Raji (cell line): ENCODE measurements around the gene GRIN1.

Experiments
- POLR2A ChIP-seq: IDR thresholded peaks from 2 replicates; pipeline ENCODE4 v1.6.1; 2011; ENCODE audit warnings: low read depth, low read length, control low read depth; ENCODE audit not compliant: insufficient read depth

GRIN1 gene

DNA sequence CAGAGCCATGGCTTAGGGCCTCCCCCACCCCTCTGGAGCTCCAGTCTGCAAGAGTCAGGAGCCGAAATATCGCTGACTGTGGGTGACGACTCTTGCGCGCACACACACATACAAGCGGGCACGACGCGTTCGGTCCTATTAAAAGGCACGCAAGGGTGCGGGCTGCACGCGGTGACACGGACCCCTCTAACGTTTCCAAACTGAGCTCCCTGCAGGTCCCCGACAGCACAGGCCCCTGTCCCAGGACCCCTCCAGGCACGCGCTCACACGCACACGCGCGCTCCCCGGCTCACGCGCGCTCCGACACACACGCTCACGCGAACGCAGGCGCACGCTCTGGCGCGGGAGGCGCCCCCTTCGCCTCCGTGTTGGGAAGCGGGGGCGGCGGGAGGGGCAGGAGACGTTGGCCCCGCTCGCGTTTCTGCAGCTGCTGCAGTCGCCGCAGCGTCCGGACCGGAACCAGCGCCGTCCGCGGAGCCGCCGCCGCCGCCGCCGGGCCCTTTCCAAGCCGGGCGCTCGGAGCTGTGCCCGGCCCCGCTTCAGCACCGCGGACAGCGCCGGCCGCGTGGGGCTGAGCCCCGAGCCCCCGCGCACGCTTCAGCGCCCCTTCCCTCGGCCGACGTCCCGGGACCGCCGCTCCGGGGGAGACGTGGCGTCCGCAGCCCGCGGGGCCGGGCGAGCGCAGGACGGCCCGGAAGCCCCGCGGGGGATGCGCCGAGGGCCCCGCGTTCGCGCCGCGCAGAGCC is at the start of gene GRIN1:
Gene GRIN1, plus strand, starts transcription at position 433 of the 746 bp plus-strand sequence. CDS start 333 bp downstream, outside the sequence.
- TF ChIP-seq POLR2A, result no peak

DNA sequence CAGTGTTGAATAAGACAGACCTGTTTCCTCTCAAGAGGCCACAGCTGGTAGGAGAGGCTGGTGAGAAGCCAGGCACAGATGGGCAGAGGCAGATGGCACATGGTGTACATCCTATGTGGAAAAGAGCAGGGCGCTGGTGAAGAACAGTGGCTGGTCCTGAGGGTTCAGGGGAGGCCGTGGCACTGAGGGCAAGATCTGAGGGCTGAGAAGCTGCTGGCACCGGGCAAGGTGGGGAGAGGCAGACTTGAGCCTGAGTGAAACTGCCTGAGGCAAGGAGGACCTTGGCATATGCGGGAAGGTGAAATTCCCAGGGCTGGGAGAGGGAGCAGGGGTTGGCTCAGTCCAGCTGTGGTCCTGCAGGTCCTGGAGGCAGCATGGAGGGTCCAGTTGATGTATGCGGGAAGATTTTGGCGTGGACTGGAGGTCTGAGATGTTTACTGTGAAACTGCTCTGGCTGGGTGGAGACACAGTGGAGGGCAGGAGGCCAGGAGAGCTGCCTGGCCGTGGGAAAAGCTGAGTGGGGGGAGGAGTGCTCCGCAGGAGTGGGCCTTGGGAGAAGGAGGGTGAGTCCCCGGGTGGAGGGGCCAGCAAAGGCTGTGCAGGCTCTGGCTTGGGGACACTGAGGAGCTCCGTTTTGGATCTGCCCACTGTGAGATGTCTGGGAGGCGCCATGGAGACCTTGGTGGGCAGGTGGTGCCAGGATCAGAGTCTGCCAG is 49.6 kb upstream of the GRIN1 start:
- no peak for TF ChIP-seq POLR2A

DNA sequence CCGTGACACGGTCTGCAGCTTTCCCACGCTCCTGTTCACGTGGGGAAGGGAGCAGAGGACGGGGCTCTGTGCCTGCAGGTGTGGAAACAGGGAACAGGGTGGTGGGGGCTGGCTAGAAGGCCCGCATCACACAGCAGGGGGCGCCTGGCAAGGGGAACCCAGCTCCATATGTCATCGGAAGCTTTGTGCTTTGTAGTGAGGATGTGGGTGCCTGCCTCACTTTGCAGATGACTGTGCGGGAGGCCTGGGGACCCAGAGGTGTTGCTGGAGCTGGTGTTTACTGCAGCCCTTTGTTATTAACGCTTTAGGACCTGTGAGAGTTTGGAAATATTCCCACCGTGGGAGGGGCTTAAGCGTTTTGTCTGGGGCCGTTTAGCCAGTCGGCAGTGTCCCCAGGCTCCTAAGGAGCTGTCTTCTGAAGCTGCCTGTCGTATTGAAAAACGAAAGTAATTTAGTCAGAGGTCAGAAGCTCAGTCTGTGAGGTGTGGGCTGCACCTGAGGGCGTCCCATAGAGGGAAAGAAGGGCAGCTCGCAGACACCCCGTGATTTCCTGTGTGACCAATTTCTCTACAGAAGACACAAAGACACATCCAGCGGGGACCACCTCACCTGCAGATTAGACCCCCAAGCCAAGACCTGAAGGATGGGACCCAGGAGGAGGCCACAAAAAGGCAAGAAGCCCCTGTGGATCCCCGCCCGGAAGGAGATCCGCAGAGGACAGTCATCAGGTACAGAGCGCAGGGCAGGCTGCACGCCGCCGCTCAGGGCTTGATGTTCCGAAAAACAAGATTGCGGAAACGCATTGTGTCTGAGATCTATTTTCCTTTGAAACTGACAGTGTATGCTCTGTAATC is 43.1 kb upstream of the GRIN1 start:
- TF ChIP-seq POLR2A, result no peak

DNA sequence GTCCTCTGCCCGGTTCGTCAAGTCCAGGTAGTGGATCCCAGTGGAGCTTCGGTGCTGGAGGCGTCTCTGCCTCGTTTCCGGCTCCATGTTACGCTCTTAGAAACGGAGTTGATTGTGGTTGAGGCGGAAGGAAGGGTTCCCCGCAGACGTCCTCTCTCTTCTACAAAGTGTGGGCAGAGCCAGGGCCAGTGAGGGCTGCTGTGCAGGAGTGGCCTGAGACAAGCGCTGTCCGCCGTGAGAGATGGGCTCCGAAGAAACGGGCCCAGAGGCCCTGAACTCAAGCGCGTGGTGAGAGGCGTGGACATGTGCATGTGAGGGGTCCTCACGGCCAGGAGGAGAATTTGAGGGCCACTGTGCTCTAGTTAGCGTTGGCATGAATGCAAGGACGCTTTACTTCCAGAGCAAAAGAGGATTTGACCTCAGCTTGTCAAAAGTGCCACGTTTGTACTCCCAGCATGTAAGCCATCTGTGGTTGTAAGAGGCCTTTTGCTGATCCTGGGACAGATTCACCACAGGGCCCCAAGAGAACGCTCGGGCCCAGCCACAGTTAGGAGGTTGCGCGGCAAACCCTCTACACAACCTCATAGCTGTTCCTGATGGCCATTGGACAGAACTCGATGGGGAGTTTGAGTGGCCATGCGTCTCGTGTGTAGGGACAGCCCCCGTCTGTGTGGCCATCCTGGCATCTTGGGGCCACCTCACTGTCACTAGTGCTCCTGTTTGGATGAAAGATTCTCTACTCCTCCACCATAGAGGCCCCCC is 42.0 kb upstream of the GRIN1 start:
- no peak for TF ChIP-seq POLR2A

DNA sequence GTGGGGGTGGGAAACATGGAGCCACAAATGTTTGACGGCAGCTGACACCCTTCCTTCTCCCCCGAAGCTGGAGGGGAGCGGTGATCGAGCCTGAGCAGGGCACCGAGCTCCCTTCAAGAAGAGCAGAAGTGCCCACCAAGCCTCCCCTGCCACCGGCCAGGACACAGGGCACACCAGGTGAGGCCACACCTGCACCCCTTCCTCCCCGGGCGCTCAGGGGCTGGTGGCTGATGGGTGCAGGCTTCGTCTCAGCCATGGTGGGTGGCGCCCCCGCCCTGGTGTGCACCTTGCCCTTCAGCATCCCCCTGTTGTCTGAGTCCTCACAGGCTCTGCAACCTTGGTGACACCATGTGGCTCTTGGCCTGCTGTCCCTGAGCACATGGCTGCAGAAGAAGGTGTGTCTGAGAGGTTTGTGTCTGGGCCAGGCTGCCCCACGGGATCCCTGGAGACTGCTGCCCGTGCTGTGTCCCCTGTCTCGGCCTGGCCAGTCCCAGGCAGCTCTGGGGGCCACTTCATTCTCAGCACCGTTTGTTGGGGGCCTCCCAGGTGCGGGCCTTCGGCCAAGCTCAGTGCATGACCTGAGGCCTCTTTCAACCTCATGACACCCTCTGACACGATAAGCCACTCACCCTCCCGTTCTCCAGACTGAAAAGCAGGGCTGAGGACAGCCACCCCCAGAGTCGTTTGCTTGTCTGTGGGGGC is 41.0 kb upstream of the GRIN1 start:
- no peak for TF ChIP-seq POLR2A

DNA sequence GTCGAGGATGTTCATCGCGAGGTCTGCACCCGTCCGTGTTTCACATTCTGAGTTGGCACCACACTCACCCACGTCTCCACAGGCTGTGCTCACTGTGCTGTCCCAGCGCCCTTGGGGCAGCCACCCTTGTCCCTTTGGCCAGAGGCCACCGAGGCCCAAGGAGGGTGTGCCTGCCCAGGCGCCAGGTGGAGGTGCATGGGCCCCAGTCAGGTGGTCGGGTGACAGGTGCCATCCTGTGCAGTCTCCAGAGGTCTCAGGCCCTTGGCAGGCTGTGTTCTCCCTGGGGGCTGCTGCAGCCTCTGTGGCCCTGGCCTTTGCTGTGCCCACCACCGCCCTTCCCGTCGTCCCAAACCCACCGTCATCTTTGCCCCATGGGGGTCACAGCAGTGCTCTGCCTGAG is 39.7 kb upstream of the GRIN1 start:
- TF ChIP-seq POLR2A, result no peak

DNA sequence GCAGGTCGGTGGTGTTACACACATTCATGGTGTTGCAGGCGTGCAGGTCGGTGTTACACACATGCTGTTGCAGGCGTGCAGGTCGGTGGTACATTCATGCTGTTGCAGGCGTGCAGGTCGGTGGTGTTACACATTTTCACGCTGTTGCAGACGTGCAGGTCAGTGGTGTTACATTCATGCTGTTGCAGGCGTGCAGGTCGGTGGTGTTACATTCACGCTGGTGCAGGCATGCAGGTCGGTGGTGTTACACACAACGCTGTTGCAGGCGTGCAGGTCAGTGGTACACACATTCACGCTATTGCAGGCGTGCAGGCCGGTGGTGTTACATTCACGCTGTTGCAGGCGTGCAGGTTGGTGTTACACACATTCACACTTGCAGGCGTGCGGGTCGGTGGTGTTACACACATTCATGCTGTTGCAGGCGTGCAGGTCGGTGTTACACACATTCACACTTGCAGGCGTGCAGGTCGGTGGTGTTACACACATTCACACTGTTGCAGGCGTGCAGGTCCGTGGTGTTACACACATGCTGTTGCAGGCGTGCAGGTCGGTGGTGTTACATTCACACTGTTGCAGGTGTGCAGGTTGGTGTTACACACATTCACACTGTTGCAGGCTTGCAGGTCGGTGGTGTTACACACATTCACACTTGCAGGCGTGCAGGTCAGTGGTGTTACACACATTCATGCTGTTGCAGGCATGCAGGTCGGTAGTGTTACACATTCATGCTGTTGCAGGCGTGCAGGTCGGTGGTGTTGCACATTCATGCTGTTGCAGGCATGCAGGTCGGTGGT is 35.6 kb upstream of the GRIN1 start:
- no peak for TF ChIP-seq POLR2A

DNA sequence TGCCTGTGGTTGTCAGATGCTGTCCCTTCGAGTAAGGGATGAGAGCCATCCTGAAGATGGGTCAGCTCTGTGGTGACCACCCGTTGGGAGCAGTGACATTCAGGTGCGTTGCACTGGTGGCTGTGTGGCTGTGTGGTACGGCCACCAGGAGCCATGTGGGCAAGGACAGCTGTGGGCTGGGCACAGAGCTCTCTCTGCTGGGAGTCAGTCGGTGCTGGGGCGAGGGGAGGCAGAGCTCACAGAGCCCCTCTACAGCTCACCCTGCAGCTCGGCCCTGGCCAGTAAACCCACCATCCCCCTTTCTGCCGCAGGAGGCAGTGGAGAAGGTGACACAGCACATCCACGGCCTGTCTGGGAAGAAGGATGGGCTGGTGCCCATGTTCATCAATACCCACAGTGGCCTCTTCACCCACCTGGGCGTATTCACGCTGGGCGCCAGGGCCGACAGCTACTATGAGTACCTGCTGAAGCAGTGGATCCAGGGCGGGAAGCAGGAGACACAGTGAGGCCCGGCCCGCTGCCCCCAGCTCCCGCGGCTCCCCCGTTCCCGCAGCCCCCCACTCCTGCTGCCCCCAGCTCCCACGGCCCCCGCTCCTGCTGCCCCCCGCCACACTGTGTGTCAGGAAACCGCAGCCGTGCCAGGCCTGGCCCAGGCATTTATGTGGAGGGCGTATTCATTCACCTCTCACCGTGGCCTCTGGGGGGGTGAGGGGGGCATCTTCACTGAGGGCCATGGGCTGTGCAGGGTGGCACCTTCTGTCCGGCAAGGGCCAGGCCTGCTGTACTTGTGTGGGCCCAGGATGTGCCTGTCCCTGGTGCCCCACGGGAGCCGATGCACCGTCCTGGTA is 32.9 kb upstream of the GRIN1 start:
- TF ChIP-seq POLR2A, result no peak

DNA sequence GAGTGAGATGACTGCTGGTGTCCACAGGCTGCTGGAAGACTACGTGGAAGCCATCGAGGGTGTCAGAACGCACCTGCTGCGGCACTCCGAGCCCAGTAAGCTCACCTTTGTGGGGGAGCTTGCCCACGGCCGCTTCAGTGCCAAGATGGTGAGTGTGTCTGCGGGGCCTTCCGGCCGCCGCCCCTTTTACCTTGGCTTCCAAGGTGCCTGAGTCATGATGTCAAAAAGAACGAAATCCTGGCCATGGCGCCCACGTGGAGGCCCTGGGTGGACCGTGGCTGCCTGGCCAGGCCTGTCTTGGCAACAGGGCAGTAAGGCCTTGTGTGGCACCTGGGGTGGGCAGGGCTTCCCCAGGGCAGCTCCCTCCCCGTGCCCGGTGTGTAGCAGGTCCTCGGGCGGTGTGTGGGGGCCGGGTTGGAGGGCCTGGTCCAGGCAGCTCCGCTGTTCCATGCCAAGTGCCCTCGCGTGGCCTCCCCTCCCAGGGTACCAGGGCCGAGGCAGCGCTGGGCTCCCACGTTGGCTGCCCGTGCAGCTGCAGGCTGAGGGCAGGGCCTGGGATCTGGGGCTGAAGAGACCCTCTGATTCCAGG is 32.2 kb upstream of the GRIN1 start:
- TF ChIP-seq POLR2A, result no peak; the same call in 1 of the 2 replicates

DNA sequence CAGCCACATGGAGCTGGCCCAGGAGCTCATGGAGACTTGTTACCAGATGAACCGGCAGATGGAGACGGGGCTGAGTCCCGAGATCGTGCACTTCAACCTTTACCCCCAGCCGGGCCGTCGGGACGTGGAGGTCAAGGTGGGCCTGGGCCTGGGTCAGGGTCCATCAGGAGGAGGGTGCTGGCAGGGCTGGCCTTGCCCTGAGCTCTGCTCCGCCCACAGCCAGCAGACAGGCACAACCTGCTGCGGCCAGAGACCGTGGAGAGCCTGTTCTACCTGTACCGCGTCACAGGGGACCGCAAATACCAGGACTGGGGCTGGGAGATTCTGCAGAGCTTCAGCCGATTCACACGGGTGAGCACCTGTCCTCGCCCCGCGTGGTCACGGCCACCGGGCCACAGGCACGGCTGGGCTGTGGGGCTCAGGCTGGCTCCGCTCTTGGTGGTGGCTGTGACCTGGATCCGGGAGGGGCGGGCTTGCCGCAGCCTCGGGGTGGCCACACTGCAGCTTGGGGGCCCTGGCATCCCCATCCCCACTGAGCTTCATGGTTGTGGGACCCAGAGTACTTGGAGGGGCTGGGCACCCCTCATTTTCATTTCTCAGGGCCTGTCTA is 31.5 kb upstream of the GRIN1 start:
- TF ChIP-seq POLR2A, result no peak; the same call in 1 of the 2 replicates

DNA sequence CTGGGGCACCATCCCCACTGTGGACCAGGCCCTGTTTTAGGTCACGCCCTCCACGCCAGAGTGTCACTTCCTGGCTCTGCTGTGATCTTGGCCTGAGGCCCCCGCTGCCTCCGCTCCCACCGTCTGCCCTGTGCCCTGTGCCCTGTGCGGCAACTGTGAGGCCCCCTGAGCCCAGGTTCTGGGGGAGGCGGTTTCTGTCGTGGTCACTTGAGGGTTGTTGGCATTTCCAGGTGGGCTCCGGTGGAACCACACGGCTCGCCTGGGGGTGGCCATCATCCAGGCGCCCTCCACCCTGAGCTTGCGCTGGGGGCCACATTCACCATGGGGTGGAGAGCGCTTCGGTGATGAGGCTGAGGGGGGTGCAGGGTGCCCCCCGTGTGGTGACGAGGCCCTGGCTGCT is 31.0 kb upstream of the GRIN1 start:
- TF ChIP-seq POLR2A, result no peak

DNA sequence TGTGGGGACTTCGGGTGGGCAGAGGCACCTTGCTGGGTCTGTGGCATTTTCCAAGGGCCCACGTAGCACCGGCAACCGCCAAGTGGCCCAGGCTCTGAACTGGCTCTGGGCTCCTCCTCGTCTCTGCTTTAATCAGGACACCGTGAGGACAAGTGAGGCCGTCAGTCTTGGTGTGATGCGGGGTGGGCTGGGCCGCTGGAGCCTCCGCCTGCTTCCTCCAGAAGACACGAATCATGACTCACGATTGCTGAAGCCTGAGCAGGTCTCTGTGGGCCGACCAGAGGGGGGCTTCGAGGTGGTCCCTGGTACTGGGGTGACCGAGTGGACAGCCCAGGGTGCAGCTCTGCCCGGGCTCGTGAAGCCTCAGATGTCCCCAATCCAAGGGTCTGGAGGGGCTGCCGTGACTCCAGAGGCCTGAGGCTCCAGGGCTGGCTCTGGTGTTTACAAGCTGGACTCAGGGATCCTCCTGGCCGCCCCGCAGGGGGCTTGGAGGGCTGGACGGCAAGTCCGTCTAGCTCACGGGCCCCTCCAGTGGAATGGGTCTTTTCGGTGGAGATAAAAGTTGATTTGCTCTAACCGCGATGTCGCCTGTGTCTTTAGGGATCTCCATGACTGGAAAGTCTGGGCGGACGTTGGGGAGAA is 30.2 kb upstream of the GRIN1 start:
- TF ChIP-seq POLR2A, result no peak
